ENCODE results near the gene OSBPL10.

Gene OSBPL10

GRCh38 chr3:31636049-31636448, 345.0 kb downstream of the OSBPL10 start:
- DNase-seq (ENCODE audit: low spot score), result no peak
- TF ChIP-seq CTCF (IDR thresholded peaks at IDR 0.05; ENCODE audit: extremely low read depth, insufficient read depth, missing control alignments), result no peak
- in situ Hi-C loops (cut with MboI; ENCODE audit: low pct_unique_long_range_greater_than_20kb, low sequenced_read_pairs, unreplicated experiment), result no loop called here

DNA sequence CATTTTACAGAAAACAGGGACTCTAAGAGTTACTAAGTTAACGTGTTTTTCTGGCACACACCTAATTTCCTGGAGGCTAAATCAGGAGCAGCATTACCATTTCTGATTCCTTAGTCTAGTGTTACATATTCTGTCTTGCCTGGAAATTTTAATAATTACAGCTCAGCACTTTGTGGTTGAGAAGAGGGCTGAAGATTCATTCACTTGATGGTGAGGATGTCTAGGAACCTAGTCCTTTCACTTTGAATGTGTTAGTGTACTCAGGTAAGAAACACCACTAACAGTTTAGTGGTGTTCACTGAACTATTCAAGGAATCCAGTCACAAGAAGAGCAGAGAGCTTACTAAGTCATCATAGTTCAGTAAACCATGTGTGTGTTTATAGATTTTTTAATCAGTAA, 345.5 kb downstream of the OSBPL10 start:
- in situ Hi-C loops (cut with MboI; ENCODE audit: low pct_unique_long_range_greater_than_20kb, low sequenced_read_pairs, unreplicated experiment), result no loop called here
- no peak for DNase-seq (ENCODE audit: low spot score)
- no peak for TF ChIP-seq CTCF (IDR thresholded peaks at IDR 0.05; ENCODE audit: extremely low read depth, insufficient read depth, missing control alignments)

DNA sequence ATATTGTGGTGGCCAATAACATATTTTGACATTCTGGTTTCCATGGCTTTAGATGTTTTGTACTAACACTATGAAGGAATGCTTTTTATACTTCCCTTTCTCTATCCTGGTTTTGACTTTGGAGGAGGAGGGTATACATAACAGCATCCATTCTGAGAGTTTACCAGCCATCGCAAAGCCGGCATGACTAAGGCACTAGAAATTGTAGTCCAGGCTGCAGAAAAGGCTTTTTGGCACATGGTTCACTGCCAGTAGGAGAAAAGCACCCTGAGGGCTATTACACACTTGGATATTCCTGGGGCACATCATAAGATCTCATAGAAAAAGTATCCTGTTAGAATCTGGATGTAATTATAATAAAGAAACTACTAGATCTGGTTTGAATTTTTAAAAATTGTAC, 346.6 kb downstream of the OSBPL10 start:
- DNase-seq (ENCODE audit: low spot score), result no peak
- in situ Hi-C loops (cut with MboI; ENCODE audit: low pct_unique_long_range_greater_than_20kb, low sequenced_read_pairs, unreplicated experiment), result no loop called here
- no peak for TF ChIP-seq CTCF (IDR thresholded peaks at IDR 0.05; ENCODE audit: extremely low read depth, insufficient read depth, missing control alignments)

GRCh38 chr3:31629054-31629453, 352.0 kb downstream of the OSBPL10 start:
- no peak for TF ChIP-seq CTCF (IDR thresholded peaks at IDR 0.05; ENCODE audit: extremely low read depth, insufficient read depth, missing control alignments)
- no peak for DNase-seq (ENCODE audit: low spot score)
- in situ Hi-C loops (cut with MboI; ENCODE audit: low pct_unique_long_range_greater_than_20kb, low sequenced_read_pairs, unreplicated experiment), result no loop called here

DNA sequence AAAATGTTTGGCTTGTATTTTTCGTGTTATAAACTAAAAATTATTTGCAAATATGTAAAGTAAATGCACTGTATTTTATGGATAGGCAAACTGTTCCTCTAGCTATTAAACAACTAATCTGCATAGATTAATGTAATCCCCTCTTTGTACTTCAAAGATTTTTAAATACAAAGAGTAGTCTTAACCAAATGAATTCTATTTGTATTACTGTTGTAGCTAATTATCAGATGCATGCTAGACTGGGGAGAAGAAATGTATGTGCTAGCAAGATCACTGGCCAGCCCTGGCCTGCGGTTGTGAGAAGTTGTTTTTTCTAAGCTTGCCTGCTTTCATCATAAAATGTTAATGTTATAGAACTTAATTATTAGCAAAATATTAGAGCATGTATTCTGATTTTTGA, 355.7 kb downstream of the OSBPL10 start:
- TF ChIP-seq CTCF (IDR thresholded peaks at IDR 0.05; ENCODE audit: extremely low read depth, insufficient read depth, missing control alignments), result no peak
- DNase-seq (ENCODE audit: low spot score), result no peak
- in situ Hi-C loops (cut with MboI; ENCODE audit: low pct_unique_long_range_greater_than_20kb, low sequenced_read_pairs, unreplicated experiment), result no loop called here

GRCh38 chr3:31624083-31624709, 356.9 kb downstream of the OSBPL10 start:
- no peak for TF ChIP-seq CTCF (IDR thresholded peaks at IDR 0.05; ENCODE audit: extremely low read depth, insufficient read depth, missing control alignments)
- DNase-seq (ENCODE audit: low spot score), result no peak
- in situ Hi-C loops (cut with MboI; ENCODE audit: low pct_unique_long_range_greater_than_20kb, low sequenced_read_pairs, unreplicated experiment), result no loop called here

All from GM13977 (cell line).